KMS-11 (cell line): ENCODE results near the gene ZCWPW1.
A peak's percentile ranks its signal among the peaks of the same experiment; 100 is the strongest.

Source experiments
- H2AFZ ChIP-seq: fragments of 200-600 bp; sonication (generic); 2 replicates; pipeline ENCODE4 v1.6.1; 2016; ENCODE audit warnings: antibody characterized with exemption, mixed run types, low read depth
- H3K27ac ChIP-seq: fragments of 200-600 bp; sonication (generic); 2 replicates; pipeline ENCODE4 v1.6.1; 2016; ENCODE audit warnings: mild to moderate bottlenecking, mixed run types
- H3K27me3 ChIP-seq: fragments of 200-600 bp; sonication (generic); 2 replicates; pipeline ENCODE4 v1.6.1; 2017; ENCODE audit warnings: mild to moderate bottlenecking, low read depth, mixed run types, moderate library complexity; ENCODE audit not compliant: insufficient read depth
- H3K36me3 ChIP-seq: fragments of 200-600 bp; sonication (generic); 2 replicates; pipeline ENCODE4 v1.6.1; 2017; ENCODE audit warnings: mild to moderate bottlenecking, mixed run types; ENCODE audit not compliant: insufficient read depth
- H3K4me1 ChIP-seq: fragments of 200-600 bp; sonication (generic); 2 replicates; pipeline ENCODE4 v1.6.1; 2016; ENCODE audit warnings: mild to moderate bottlenecking, low read depth, mixed run types; ENCODE audit not compliant: poor library complexity, severe bottlenecking
- H3K4me2 ChIP-seq: fragments of 200-600 bp; sonication (generic); 2 replicates; pipeline ENCODE4 v1.7.0; 2016; ENCODE audit warnings: mild to moderate bottlenecking, mixed run types
- H3K4me3 ChIP-seq: fragments of 200-600 bp; sonication (generic); IDR thresholded peaks from 2 replicates; pipeline ENCODE4 v1.6.1; 2017; ENCODE audit warnings: low read depth, low read length, mixed read lengths; ENCODE audit not compliant: insufficient read depth
- H3K79me2 ChIP-seq: fragments of 200-600 bp; sonication (generic); 2 replicates; pipeline ENCODE4 v1.6.1; 2016; ENCODE audit warnings: low read depth, mixed run types; ENCODE audit not compliant: insufficient read depth
- H3K9ac ChIP-seq: fragments of 200-600 bp; sonication (generic); 2 replicates; pipeline ENCODE4 v1.6.1; 2016; ENCODE audit warnings: mild to moderate bottlenecking, mixed run types
- H4K20me1 ChIP-seq: fragments of 200-600 bp; sonication (generic); 2 replicates; pipeline ENCODE4 v1.6.1; 2016; ENCODE audit warnings: mild to moderate bottlenecking, mixed run types; ENCODE audit not compliant: insufficient read depth
- TF ChIP-seq, protein P1 (sequence below): fragments of 200-600 bp; sonication (generic); conservative IDR thresholded peaks from 2 replicates; pipeline ENCODE4 v1.6.1; 2017; ENCODE audit warnings: low read depth, mild to moderate bottlenecking, antibody characterized with exemption, low read length, moderate library complexity, mixed read lengths

Gene ZCWPW1

GRCh38 chr7:100432053-100432452 lies 3.5 kb upstream of the ZCWPW1 start:
- no peaks in the 10 kb centered on the region for H3K27me3 ChIP-seq
- peaks cover 4% of the 10 kb centered on the region; the same call in 1 of the 2 replicates for H3K36me3 ChIP-seq
- H4K20me1 ChIP-seq = no peaks in the 10 kb centered on the region
- no peak overlapping the region for H2AFZ ChIP-seq
- H3K4me1 ChIP-seq = peaks cover 45% of the 10 kb centered on the region
- H3K4me2 ChIP-seq = 0 out of 2 replicates have a peak overlapping the region, but pooled peaks have one; percentile 4
- H3K79me2 ChIP-seq = peaks cover 49% of the 10 kb centered on the region
- no peak overlapping the region for H3K4me3 ChIP-seq
- peak overlapping the region; percentile 23; the same call in 1 of the 2 replicates for H3K27ac ChIP-seq
- H3K9ac ChIP-seq = no peak overlapping the region
- TF ChIP-seq, protein P1, sequence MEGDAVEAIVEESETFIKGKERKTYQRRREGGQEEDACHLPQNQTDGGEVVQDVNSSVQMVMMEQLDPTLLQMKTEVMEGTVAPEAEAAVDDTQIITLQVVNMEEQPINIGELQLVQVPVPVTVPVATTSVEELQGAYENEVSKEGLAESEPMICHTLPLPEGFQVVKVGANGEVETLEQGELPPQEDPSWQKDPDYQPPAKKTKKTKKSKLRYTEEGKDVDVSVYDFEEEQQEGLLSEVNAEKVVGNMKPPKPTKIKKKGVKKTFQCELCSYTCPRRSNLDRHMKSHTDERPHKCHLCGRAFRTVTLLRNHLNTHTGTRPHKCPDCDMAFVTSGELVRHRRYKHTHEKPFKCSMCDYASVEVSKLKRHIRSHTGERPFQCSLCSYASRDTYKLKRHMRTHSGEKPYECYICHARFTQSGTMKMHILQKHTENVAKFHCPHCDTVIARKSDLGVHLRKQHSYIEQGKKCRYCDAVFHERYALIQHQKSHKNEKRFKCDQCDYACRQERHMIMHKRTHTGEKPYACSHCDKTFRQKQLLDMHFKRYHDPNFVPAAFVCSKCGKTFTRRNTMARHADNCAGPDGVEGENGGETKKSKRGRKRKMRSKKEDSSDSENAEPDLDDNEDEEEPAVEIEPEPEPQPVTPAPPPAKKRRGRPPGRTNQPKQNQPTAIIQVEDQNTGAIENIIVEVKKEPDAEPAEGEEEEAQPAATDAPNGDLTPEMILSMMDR = no peak

GRCh38 chr7:100431286-100431735 lies 2.8 kb upstream of the ZCWPW1 start:
- no peaks in the 10 kb centered on the region for H3K27me3 ChIP-seq
- no peak overlapping the region for H3K9ac ChIP-seq
- no peak overlapping the region for H3K27ac ChIP-seq
- peaks cover 45% of the 10 kb centered on the region for H3K4me1 ChIP-seq
- H3K4me3 ChIP-seq = no peak overlapping the region
- H4K20me1 ChIP-seq = no peaks in the 10 kb centered on the region
- no peak overlapping the region for H2AFZ ChIP-seq
- peaks cover 49% of the 10 kb centered on the region for H3K79me2 ChIP-seq
- TF ChIP-seq, protein P1 = no peak
- peaks cover 4% of the 10 kb centered on the region; the same call in 1 of the 2 replicates for H3K36me3 ChIP-seq
- H3K4me2 ChIP-seq = no peak overlapping the region

DNA sequence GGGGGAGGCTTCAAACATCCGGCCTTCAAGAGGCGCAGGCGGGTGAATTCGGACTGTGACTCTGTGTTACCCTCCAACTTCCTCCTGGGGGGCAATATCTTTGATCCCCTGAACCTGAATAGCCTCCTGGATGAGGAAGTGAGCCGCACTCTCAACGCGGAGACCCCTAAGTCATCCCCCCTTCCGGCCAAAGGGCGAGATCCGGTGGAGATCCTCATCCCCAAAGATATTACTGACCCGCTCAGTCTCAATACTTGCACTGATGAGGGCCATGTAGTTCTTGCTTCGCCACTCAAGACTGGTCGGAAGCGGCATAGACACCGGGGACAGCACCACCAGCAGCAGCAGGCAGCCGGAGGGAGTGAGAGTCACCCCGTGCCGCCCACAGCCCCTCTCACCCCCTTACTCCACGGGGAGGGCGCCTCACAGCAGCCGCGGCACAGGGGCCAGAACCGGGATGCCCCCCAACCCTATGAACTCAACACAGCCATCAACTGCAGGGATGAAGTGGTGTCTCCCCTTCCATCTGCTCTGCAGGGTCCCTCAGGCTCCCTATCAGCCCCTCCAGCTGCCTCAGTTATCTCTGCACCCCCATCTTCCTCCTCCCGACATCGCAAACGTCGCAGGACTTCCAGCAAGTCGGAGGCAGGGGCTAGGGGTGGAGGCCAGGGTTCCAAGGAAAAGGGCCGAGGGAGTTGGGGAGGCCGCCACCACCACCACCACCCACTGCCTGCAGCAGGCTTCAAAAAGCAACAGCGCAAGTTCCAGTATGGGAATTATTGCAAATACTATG lies 2.2 kb upstream of the ZCWPW1 start:
- no peak overlapping the region for H3K4me3 ChIP-seq
- TF ChIP-seq, protein P1 = no peak
- peak overlapping the region; percentile 46 for H3K4me2 ChIP-seq
- no peaks in the 10 kb centered on the region for H4K20me1 ChIP-seq
- H3K27me3 ChIP-seq = no peaks in the 10 kb centered on the region
- peak overlapping the region; percentile 87 for H3K9ac ChIP-seq
- peaks cover 4% of the 10 kb centered on the region; the same call in 1 of the 2 replicates for H3K36me3 ChIP-seq
- H2AFZ ChIP-seq = no peak overlapping the region
- peaks cover 48% of the 10 kb centered on the region for H3K79me2 ChIP-seq
- H3K27ac ChIP-seq = peak overlapping the region; percentile 92; the same call in 1 of the 2 replicates
- H3K4me1 ChIP-seq = peaks cover 45% of the 10 kb centered on the region

GRCh38 chr7:100429637-100430492 lies 1.4 kb upstream of the ZCWPW1 start, which contains the start of gene MEPCE:
MEPCE (plus strand) TSS chr7:100429831; CDS start chr7:100430019, 188 bp downstream.
- no peaks in the 10 kb centered on the region for H3K27me3 ChIP-seq
- peaks cover 40% of the 10 kb centered on the region for H3K79me2 ChIP-seq
- TF ChIP-seq, protein P1 = no peak; the same call in 1 of the 2 replicates
- H4K20me1 ChIP-seq = no peaks in the 10 kb centered on the region
- H3K9ac ChIP-seq = peak within 1 kb of the TSS; percentile 87
- peaks cover 40% of the 10 kb centered on the region for H3K4me1 ChIP-seq
- peak within 1 kb of the TSS; percentile 92 for H3K27ac ChIP-seq
- H3K36me3 ChIP-seq = peaks cover 4% of the 10 kb centered on the region; the same call in 1 of the 2 replicates
- H3K4me3 ChIP-seq = no peak within 1 kb of the TSS
- H3K4me2 ChIP-seq = peak within 1 kb of the TSS; percentile 80
- H2AFZ ChIP-seq = peak within 1 kb of the TSS; percentile 88
